GM23338 (cell line): ENCODE measurements around the gene EYA2. TPM values are rescaled to one million over a fixed set of nuclear protein-coding genes. Genes with fewer than 3 reads are reported as not detected.

Experiments used
- ATAC-seq: fragments of 200-7000 bp; cut with Tn5 transposase; 3 replicates; pipeline ENCODE4 v1.9.1; 2020
- DNase-seq: peaks from one replicate; pipeline ENCODE4 v3.0.0-alpha.2; 2015; ENCODE audit warnings: low spot score
- H2AFZ ChIP-seq: fragments of 200-600 bp; sonication (generic); 2 replicates; pipeline ENCODE4 v1.8.0; 2016; ENCODE audit warnings: antibody characterized with exemption, mild to moderate bottlenecking, moderate library complexity
- H3F3A ChIP-seq: fragments of 200-600 bp; sonication (generic); replicated peaks from 2 replicates; pipeline ENCODE4 v1.8.0; 2017; ENCODE audit warnings: antibody characterized with exemption, mixed run types, low read depth
- H3K27ac ChIP-seq: fragments of 200-600 bp; sonication (generic); 2 replicates; pipeline ENCODE4 v1.6.1; 2016; ENCODE audit warnings: low read depth
- H3K27me3 ChIP-seq: fragments of 200-600 bp; sonication (generic); 2 replicates; pipeline ENCODE4 v1.8.0; 2016; ENCODE audit warnings: mild to moderate bottlenecking, mixed run types, moderate library complexity; ENCODE audit not compliant: insufficient read depth
- H3K36me3 ChIP-seq: fragments of 200-600 bp; sonication (generic); 2 replicates; pipeline ENCODE4 v1.8.0; 2016; ENCODE audit warnings: mild to moderate bottlenecking; ENCODE audit not compliant: insufficient read depth
- H3K4me1 ChIP-seq: fragments of 200-600 bp; sonication (generic); 2 replicates; pipeline ENCODE4 v1.8.0; 2016; ENCODE audit warnings: mild to moderate bottlenecking, moderate library complexity; ENCODE audit not compliant: insufficient read depth
- H3K4me2 ChIP-seq: fragments of 200-600 bp; sonication (generic); 2 replicates; pipeline ENCODE4 v1.7.1; 2017; ENCODE audit warnings: mixed run types
- H3K4me3 ChIP-seq: fragments of 200-600 bp; sonication (generic); 2 replicates; pipeline ENCODE4 v1.6.1; 2016; ENCODE audit warnings: mixed run types
- H3K79me2 ChIP-seq: fragments of 200-600 bp; sonication (generic); replicated peaks from 2 replicates; pipeline ENCODE4 v1.8.0; 2017; ENCODE audit warnings: mild to moderate bottlenecking; ENCODE audit not compliant: insufficient read depth
- H3K9me2 ChIP-seq: fragments of 200-600 bp; sonication (generic); 2 replicates; pipeline ENCODE4 v1.8.0; 2017; ENCODE audit not compliant: insufficient read depth
- H4K20me1 ChIP-seq: fragments of 200-600 bp; sonication (generic); replicated peaks from 2 replicates; pipeline ENCODE4 v1.8.0; 2017; ENCODE audit warnings: mild to moderate bottlenecking; ENCODE audit not compliant: insufficient read depth
- H3K27ac Mint-ChIP-seq: 2 replicates; pipeline ENCODE4 v1.8.0; 2020; ENCODE audit warnings: inconsistent platforms, mild to moderate bottlenecking, moderate library complexity, mixed read lengths
- H3K27me3 Mint-ChIP-seq: 3 replicates; pipeline ENCODE4 v1.8.0; 2022; ENCODE audit warnings: low read depth, mild to moderate bottlenecking, moderate library complexity, mixed read lengths, inconsistent platforms; ENCODE audit not compliant: insufficient read depth, poor library complexity
- H3K36me3 Mint-ChIP-seq: 3 replicates; pipeline ENCODE4 v1.8.0; 2021; ENCODE audit warnings: low read depth, mild to moderate bottlenecking, inconsistent platforms, moderate library complexity, mixed read lengths
- H3K4me1 Mint-ChIP-seq: 3 replicates; pipeline ENCODE4 v1.8.0; 2020; ENCODE audit warnings: mild to moderate bottlenecking, inconsistent platforms, mixed read lengths
- H3K4me3 Mint-ChIP-seq: 3 replicates; pipeline ENCODE4 v1.8.0; 2021; ENCODE audit warnings: moderate library complexity, mild to moderate bottlenecking, inconsistent platforms, mixed read lengths
- H3K9me3 Mint-ChIP-seq: 3 replicates; pipeline ENCODE4 v1.8.0; 2020; ENCODE audit warnings: moderate library complexity, mild to moderate bottlenecking, inconsistent platforms, mixed read lengths
- CREB1 ChIP-seq: fragments of 250-450 bp; sonication (Bioruptor Pico); IDR thresholded peaks from 2 replicates; pipeline ENCODE4 v1.5.0; 2020; ENCODE audit warnings: low read depth, mild to moderate bottlenecking, moderate library complexity
- EZH2 ChIP-seq: fragments of 200-600 bp; sonication (generic); IDR thresholded peaks from one replicate; pipeline ENCODE4 v1.8.0; 2017; ENCODE audit warnings: antibody characterized with exemption, mild to moderate bottlenecking, low read depth; ENCODE audit not compliant: unreplicated experiment
- JUNB ChIP-seq: IDR thresholded peaks from one replicate; pipeline ENCODE4 v1.6.1; 2016; ENCODE audit warnings: antibody characterized with exemption; ENCODE audit not compliant: unreplicated experiment
- NANOG ChIP-seq: IDR thresholded peaks from 2 replicates; pipeline ENCODE4 v1.6.1; 2016; ENCODE audit warnings: antibody characterized with exemption, borderline replicate concordance
- POLR2AphosphoS5 ChIP-seq: IDR thresholded peaks from 2 replicates; pipeline ENCODE4 v1.6.1; 2016; ENCODE audit warnings: antibody characterized with exemption, low read depth
- STAT1 ChIP-seq: IDR thresholded peaks from one replicate; pipeline ENCODE4 v1.6.1; 2016; ENCODE audit warnings: antibody characterized with exemption; ENCODE audit not compliant: unreplicated experiment
- ZNF114 ChIP-seq: fragments of 250-450 bp; sonication (Bioruptor Pico); IDR thresholded peaks from 2 replicates; pipeline ENCODE4 v1.5.0; 2020; ENCODE audit warnings: mild to moderate bottlenecking, moderate library complexity
- ZNF331 ChIP-seq: fragments of 250-450 bp; sonication (Bioruptor Pico); IDR thresholded peaks from 2 replicates; pipeline ENCODE4 v1.5.0; 2020; ENCODE audit warnings: low read depth, mild to moderate bottlenecking, moderate library complexity
- polyA plus RNA-seq: library from polyadenylated mRNA; unstranded; fragments of >200 nt; fragmentation: Nextera tagmentation; extraction: Ambion mirVana; gene quantifications from 2 replicates; pipeline ENCODE4 v1.2.1, GENCODE V29; 2016
- total RNA-seq: library from RNA; depleted of rRNA; stranded (reverse); fragments of >200 nt; shearing (Covaris generic); gene quantifications from 2 replicates; pipeline ENCODE4 v1.2.3, GENCODE V29; 2014
- TF ChIP-seq, protein P1 (sequence below): IDR thresholded peaks from 2 replicates; pipeline ENCODE4 v1.6.1; 2016; ENCODE audit warnings: antibody characterized with exemption
- TF ChIP-seq, protein P2 (sequence below), 2 experiments: fragments of 200-600 bp in 1 of 2; sonication (generic) in 1 of 2; conservative IDR thresholded peaks; 2 replicates each; pipeline versions ENCODE4 v1.5.1 to v1.6.1; 2016 to 2017; ENCODE audit warnings: antibody characterized with exemption in 2 of 2, low read depth in 2 of 2, mild to moderate bottlenecking in 2 of 2, moderate library complexity in 1 of 2
- TF ChIP-seq, protein P3 (sequence below): fragments of 250-450 bp; sonication (Bioruptor Pico); IDR thresholded peaks from 2 replicates; pipeline ENCODE4 v1.5.0; 2020; ENCODE audit warnings: mild to moderate bottlenecking, moderate library complexity

EYA2 gene
- total and polyA plus RNA-seq, 2 experiments from 2014 or later, result 0.50 to 0.56 TPM

DNA sequence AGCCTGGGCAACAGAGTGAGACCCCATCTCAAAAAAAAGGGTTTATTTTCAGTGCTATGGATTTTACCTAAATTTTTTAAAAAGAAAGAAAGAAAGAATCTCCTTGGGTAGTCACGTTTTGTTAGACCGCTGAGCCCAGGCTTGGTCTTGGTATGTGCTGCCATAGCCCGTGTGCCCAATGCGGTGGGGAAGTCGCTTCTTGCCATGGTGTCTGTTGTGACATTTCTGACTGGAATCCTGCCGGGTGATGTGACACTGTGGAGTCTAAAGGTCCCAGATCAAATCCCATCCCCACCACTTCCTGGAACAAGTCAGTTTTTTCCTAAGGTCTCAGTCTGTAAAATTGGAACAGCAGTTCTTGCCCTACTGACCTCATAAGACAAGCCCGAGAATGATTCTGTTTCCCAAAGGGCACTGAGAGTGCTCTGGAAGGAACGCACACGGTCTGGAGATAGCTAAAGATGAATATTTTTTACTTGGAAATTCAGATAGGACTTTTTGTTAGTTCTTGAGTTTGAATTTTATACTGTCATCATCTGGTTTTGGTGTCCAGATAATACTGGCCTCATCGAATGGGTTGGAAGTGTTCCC, 225.8 kb downstream of the EYA2 start:
- Mint-ChIP-seq H3K9me3 (no peaks in the 10 kb centered on the region), H3K27ac (no peak overlapping the region), H3K4me3 (no peak overlapping the region), H3K36me3 (no peaks in the 10 kb centered on the region), H3K27me3 (peaks cover 1% of the 10 kb centered on the region), H3K4me1 (peaks cover 15% of the 10 kb centered on the region)
- Histone ChIP-seq H2AFZ (no peak overlapping the region), H3K4me3 (no peak overlapping the region), H3K4me1 (peaks cover 14% of the 10 kb centered on the region), H3K36me3 (no peaks in the 10 kb centered on the region), H4K20me1 (no peaks in the 10 kb centered on the region), H3K27ac (no peak overlapping the region), H3K9me2 (no peaks in the 10 kb centered on the region; the same call in 1 of the 2 replicates), H3K79me2 (no peaks in the 10 kb centered on the region), H3F3A (no peaks in the 10 kb centered on the region), H3K4me2 (no peak overlapping the region), H3K27me3 (no peaks in the 10 kb centered on the region)
- TF ChIP-seq CREB1 (CRISPR knock-in tag) (no peak), ZNF331 (CRISPR knock-in tag) (no peak), NANOG (no peak), EZH2 (no peak), POLR2AphosphoS5 (no peak), JUNB (no peak), ZNF114 (no peak), STAT1 (no peak)
- TF ChIP-seq, protein P1, sequence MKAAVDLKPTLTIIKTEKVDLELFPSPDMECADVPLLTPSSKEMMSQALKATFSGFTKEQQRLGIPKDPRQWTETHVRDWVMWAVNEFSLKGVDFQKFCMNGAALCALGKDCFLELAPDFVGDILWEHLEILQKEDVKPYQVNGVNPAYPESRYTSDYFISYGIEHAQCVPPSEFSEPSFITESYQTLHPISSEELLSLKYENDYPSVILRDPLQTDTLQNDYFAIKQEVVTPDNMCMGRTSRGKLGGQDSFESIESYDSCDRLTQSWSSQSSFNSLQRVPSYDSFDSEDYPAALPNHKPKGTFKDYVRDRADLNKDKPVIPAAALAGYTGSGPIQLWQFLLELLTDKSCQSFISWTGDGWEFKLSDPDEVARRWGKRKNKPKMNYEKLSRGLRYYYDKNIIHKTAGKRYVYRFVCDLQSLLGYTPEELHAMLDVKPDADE, result no peak
- TF ChIP-seq, protein P2, sequence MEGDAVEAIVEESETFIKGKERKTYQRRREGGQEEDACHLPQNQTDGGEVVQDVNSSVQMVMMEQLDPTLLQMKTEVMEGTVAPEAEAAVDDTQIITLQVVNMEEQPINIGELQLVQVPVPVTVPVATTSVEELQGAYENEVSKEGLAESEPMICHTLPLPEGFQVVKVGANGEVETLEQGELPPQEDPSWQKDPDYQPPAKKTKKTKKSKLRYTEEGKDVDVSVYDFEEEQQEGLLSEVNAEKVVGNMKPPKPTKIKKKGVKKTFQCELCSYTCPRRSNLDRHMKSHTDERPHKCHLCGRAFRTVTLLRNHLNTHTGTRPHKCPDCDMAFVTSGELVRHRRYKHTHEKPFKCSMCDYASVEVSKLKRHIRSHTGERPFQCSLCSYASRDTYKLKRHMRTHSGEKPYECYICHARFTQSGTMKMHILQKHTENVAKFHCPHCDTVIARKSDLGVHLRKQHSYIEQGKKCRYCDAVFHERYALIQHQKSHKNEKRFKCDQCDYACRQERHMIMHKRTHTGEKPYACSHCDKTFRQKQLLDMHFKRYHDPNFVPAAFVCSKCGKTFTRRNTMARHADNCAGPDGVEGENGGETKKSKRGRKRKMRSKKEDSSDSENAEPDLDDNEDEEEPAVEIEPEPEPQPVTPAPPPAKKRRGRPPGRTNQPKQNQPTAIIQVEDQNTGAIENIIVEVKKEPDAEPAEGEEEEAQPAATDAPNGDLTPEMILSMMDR (conservative IDR thresholded peaks at IDR 0.05; ENCODE audit: low read depth in 2 of 2), result no peak
- TF ChIP-seq, protein P3, sequence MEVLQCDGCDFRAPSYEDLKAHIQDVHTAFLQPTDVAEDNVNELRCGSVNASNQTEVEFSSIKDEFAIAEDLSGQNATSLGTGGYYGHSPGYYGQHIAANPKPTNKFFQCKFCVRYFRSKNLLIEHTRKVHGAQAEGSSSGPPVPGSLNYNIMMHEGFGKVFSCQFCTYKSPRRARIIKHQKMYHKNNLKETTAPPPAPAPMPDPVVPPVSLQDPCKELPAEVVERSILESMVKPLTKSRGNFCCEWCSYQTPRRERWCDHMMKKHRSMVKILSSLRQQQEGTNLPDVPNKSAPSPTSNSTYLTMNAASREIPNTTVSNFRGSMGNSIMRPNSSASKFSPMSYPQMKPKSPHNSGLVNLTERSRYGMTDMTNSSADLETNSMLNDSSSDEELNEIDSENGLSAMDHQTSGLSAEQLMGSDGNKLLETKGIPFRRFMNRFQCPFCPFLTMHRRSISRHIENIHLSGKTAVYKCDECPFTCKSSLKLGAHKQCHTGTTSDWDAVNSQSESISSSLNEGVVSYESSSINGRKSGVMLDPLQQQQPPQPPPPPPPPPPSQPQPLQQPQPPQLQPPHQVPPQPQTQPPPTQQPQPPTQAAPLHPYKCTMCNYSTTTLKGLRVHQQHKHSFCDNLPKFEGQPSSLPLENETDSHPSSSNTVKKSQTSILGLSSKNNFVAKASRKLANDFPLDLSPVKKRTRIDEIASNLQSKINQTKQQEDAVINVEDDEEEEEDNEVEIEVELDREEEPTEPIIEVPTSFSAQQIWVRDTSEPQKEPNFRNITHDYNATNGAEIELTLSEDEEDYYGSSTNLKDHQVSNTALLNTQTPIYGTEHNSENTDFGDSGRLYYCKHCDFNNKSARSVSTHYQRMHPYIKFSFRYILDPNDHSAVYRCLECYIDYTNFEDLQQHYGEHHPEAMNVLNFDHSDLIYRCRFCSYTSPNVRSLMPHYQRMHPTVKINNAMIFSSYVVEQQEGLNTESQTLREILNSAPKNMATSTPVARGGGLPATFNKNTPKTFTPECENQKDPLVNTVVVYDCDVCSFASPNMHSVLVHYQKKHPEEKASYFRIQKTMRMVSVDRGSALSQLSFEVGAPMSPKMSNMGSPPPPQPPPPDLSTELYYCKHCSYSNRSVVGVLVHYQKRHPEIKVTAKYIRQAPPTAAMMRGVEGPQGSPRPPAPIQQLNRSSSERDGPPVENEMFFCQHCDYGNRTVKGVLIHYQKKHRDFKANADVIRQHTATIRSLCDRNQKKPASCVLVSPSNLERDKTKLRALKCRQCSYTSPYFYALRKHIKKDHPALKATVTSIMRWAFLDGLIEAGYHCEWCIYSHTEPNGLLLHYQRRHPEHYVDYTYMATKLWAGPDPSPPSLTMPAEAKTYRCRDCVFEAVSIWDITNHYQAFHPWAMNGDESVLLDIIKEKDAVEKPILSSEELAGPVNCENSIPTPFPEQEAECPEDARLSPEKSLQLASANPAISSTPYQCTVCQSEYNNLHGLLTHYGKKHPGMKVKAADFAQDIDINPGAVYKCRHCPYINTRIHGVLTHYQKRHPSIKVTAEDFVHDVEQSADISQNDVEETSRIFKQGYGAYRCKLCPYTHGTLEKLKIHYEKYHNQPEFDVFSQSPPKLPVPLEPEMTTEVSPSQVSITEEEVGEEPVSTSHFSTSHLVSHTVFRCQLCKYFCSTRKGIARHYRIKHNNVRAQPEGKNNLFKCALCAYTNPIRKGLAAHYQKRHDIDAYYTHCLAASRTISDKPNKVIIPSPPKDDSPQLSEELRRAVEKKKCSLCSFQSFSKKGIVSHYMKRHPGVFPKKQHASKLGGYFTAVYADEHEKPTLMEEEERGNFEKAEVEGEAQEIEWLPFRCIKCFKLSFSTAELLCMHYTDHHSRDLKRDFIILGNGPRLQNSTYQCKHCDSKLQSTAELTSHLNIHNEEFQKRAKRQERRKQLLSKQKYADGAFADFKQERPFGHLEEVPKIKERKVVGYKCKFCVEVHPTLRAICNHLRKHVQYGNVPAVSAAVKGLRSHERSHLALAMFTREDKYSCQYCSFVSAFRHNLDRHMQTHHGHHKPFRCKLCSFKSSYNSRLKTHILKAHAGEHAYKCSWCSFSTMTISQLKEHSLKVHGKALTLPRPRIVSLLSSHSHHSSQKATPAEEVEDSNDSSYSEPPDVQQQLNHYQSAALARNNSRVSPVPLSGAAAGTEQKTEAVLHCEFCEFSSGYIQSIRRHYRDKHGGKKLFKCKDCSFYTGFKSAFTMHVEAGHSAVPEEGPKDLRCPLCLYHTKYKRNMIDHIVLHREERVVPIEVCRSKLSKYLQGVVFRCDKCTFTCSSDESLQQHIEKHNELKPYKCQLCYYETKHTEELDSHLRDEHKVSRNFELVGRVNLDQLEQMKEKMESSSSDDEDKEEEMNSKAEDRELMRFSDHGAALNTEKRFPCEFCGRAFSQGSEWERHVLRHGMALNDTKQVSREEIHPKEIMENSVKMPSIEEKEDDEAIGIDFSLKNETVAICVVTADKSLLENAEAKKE, result no peak
- no peak for DNase-seq
- no peak for ATAC-seq
